IMR-90 (cell line): ENCODE data around the gene MAGEB2. TPM values are rescaled to one million over a fixed set of nuclear protein-coding genes. Genes with fewer than 3 reads are reported as not detected.

Experiments used
- ATAC-seq: fragments of 200-7000 bp; cut with Tn5 transposase; 2 replicates; pipeline ENCODE4 v1.9.1; 2020; ENCODE audit warnings: low read depth, mild to moderate bottlenecking, moderate library complexity
- Bru-seq: library from RNA; stranded (reverse); fragments of 400-500 nt; gene quantifications from one replicate; lab custom pipeline; 2021; lab: Mats Ljungman, UMichigan
- BruChase-seq, 2 experiments: library from RNA; stranded (reverse); fragments of 400-500 nt; gene quantifications; one replicate each; lab custom pipeline; 2021; lab: Mats Ljungman, UMichigan
- BruUV-seq: library from RNA; stranded (reverse); fragments of 400-500 nt; replicated peaks from 2 replicates; lab custom pipeline; 2021; lab: Mats Ljungman, UMichigan
- CTCF ChIA-PET: fragments of 300-600 bp; formaldehyde crosslinking; extraction: SDS; loops from one replicate; lab custom pipeline; 2021; ENCODE audit warnings: antibody characterized with exemption; lab: Yijun Ruan, JAX
- POLR2A ChIA-PET: fragments of 300-600 bp; sonication (Branson Sonifier 250); formaldehyde crosslinking; loops from one replicate; lab custom pipeline; 2022; ENCODE audit warnings: antibody characterized with exemption; ENCODE audit not compliant: unreplicated experiment; lab: Charles Lee
- DNase-seq: peaks from one replicate; pipeline ENCODE4 v3.0.0; 2013
- H2AFZ ChIP-seq: replicated peaks from 2 replicates; pipeline ENCODE3; 2013; ENCODE audit warnings: low read length, mild to moderate bottlenecking; ENCODE audit not compliant: poor library complexity
- H2AK5ac ChIP-seq: 2 replicates; pipeline ENCODE4 v1.6.1; 2013; ENCODE audit warnings: low read depth, low read length, inconsistent platforms
- H2AK9ac ChIP-seq: replicated peaks from 2 replicates; pipeline ENCODE3; 2013; ENCODE audit warnings: mild to moderate bottlenecking, low read depth, low read length, moderate library complexity; ENCODE audit not compliant: poor library complexity
- H2BK120ac ChIP-seq: 2 replicates; pipeline ENCODE4 v1.6.1; 2013; ENCODE audit warnings: low read depth, low read length, inconsistent platforms
- H2BK15ac ChIP-seq: 3 replicates; pipeline ENCODE4 v1.6.1; 2013; ENCODE audit warnings: low read depth, low read length, inconsistent platforms
- H2BK20ac ChIP-seq: 2 replicates; pipeline ENCODE4 v1.6.1; 2013; ENCODE audit warnings: low read depth, mild to moderate bottlenecking, inconsistent platforms, low read length, moderate library complexity
- H2BK5ac ChIP-seq: 2 replicates; pipeline ENCODE4 v1.6.1; 2013; ENCODE audit warnings: mild to moderate bottlenecking, low read depth, low read length, inconsistent platforms; ENCODE audit not compliant: poor library complexity, severe bottlenecking
- H3K14ac ChIP-seq: replicated peaks from 2 replicates; pipeline ENCODE4 v1.6.1; 2013; ENCODE audit warnings: low read depth, low read length, inconsistent platforms
- H3K18ac ChIP-seq: 2 replicates; pipeline ENCODE4 v1.6.1; 2013; ENCODE audit warnings: low read depth, low read length, control low read depth
- H3K23ac ChIP-seq: 2 replicates; pipeline ENCODE4 v1.6.1; 2013; ENCODE audit warnings: low read depth, low read length, inconsistent platforms
- H3K27ac ChIP-seq: 2 replicates; pipeline ENCODE4 v1.5.1; 2013; ENCODE audit warnings: mild to moderate bottlenecking, control low read depth, low read length; ENCODE audit not compliant: insufficient read depth
- H3K27me3 ChIP-seq: 2 replicates; pipeline ENCODE4 v1.6.1; 2013; ENCODE audit warnings: low read length; ENCODE audit not compliant: control insufficient read depth, insufficient read depth
- H3K36me3 ChIP-seq: 2 replicates; pipeline ENCODE4 v1.6.1; 2013; ENCODE audit warnings: low read length, mixed read lengths; ENCODE audit not compliant: control insufficient read depth, insufficient read depth
- H3K4ac ChIP-seq: 2 replicates; pipeline ENCODE4 v1.6.1; 2013; ENCODE audit warnings: low read depth, low read length, inconsistent platforms
- H3K4me1 ChIP-seq: 2 replicates; pipeline ENCODE4 v1.6.1; 2013; ENCODE audit warnings: low read length, mixed read lengths; ENCODE audit not compliant: control insufficient read depth, insufficient read depth
- H3K4me2 ChIP-seq: 2 replicates; pipeline ENCODE4 v1.6.1; 2013; ENCODE audit warnings: low read depth, mild to moderate bottlenecking, control low read depth, low read length, moderate library complexity
- H3K4me3 ChIP-seq: 2 replicates; pipeline ENCODE4 v1.5.1; 2013; ENCODE audit warnings: low read depth, mild to moderate bottlenecking, control low read depth, low read length, moderate library complexity; ENCODE audit not compliant: insufficient read depth
- H3K56ac ChIP-seq: 2 replicates; pipeline ENCODE4 v1.6.1; 2013; ENCODE audit warnings: low read length, inconsistent platforms; ENCODE audit not compliant: insufficient read depth; ENCODE audit errors: extremely low read depth
- H3K79me1 ChIP-seq, 2 experiments: 2 replicates each; pipeline ENCODE4 v1.6.1; 2013; ENCODE audit warnings: low read length in 2 of 2, inconsistent platforms in 1 of 2, low read depth in 1 of 2
- H3K9ac ChIP-seq: 2 replicates; pipeline ENCODE4 v1.6.1; 2013; ENCODE audit warnings: low read depth, low read length, control low read depth
- H3K9me1 ChIP-seq: 2 replicates; pipeline ENCODE4 v1.6.1; 2013; ENCODE audit warnings: low read length, inconsistent platforms; ENCODE audit not compliant: insufficient read depth
- H3K9me3 ChIP-seq: 2 replicates; pipeline ENCODE4 v1.6.1; 2013; ENCODE audit warnings: low read length; ENCODE audit not compliant: control insufficient read depth, insufficient read depth
- H4K20me1 ChIP-seq: 2 replicates; pipeline ENCODE4 v1.6.1; 2013; ENCODE audit warnings: low read length, inconsistent platforms; ENCODE audit not compliant: insufficient read depth
- H4K5ac ChIP-seq: 2 replicates; pipeline ENCODE4 v1.6.1; 2013; ENCODE audit warnings: mild to moderate bottlenecking, low read depth, low read length, control low read depth
- H4K8ac ChIP-seq, 2 experiments: 2 replicates each; pipeline ENCODE4 v1.6.1; 2013; ENCODE audit warnings: low read depth in 2 of 2, low read length in 2 of 2, control low read depth in 1 of 2, inconsistent platforms in 1 of 2
- H4K91ac ChIP-seq: 2 replicates; pipeline ENCODE4 v1.6.1; 2013; ENCODE audit warnings: low read depth, low read length, inconsistent platforms; ENCODE audit not compliant: insufficient read depth
- CTCF ChIP-seq: conservative IDR thresholded peaks from 2 replicates; pipeline ENCODE4 v1.5.1; 2012; ENCODE audit warnings: mild to moderate bottlenecking, low read depth, low read length, improper control_type of control experiment
- ELK1 ChIP-seq: fragments of 150-350 bp; IDR thresholded peaks from 2 replicates; pipeline ENCODE4 v1.6.1; 2016; ENCODE audit warnings: low read depth, mild to moderate bottlenecking, low read length, moderate library complexity, borderline replicate concordance
- MAFK ChIP-seq: IDR thresholded peaks from 2 replicates; pipeline ENCODE4 v1.6.1; 2012; ENCODE audit warnings: low read depth, low read length, improper control_type of control experiment
- SMC3 ChIP-seq: fragments of 150-350 bp; IDR thresholded peaks from 2 replicates; pipeline ENCODE4 v1.6.1; 2016; ENCODE audit warnings: low read depth, mild to moderate bottlenecking, antibody characterized with exemption, low read length, moderate library complexity
- WGBS, 2 experiments: methylation state at CpG; one replicate each; pipeline versions ENCODE4 v1.1.5 to v1.1.7; 2013; ENCODE audit warnings: missing lambda C conversion rate in 2 of 2; ENCODE audit not compliant: insufficient read length in 1 of 2; ENCODE audit errors: extremely low coverage in 2 of 2; 5-methylcytosine and 5-hydroxymethylcytosine counted together
- dilution Hi-C: fragments of 300-500 bp; cut with HindIII; formaldehyde crosslinking; loops from one replicate; pipeline ENCODE4 v1.14.3; 2018; ENCODE audit warnings: low sequenced_read_pairs; ENCODE audit not compliant: unreplicated experiment
- in situ Hi-C: fragments of 300-500 bp; cut with MboI; formaldehyde crosslinking; loops from 3 replicates; pipeline ENCODE4 v1.14.3; 2019; ENCODE audit warnings: low sequenced_read_pairs, inconsistent platforms, mixed read lengths
- intact Hi-C: fragments of 100-400 bp; cut with micrococcal nuclease; formaldehyde crosslinking; loops from 2 replicates; pipeline ENCODE4 v1.10.0; 2022
- long read RNA-seq: library from polyadenylated mRNA; unstranded; transcript quantifications from one replicate; pipeline ENCODE4 v2.0.0, GENCODE V29; 2021; ENCODE audit not compliant: unreplicated experiment
- polyA plus RNA-seq, 3 experiments: library from polyadenylated mRNA; depleted of rRNA; stranded (reverse); fragments of >200 nt; gene quantifications; 2 replicates each; pipeline ENCODE4 v1.2.3, GENCODE V29; 2012; ENCODE audit warnings: low replicate concordance in 1 of 3
- total RNA-seq: library from RNA; depleted of rRNA; stranded (reverse); fragments of >200 nt; gene quantifications from 2 replicates; pipeline ENCODE4 v1.2.3, GENCODE V29; 2012; rRNA removed

MAGEB2 gene
- total RNA-seq (not detected in 2 replicates), polyA plus RNA-seq (2012; rRNA removed) (not detected in 2 replicates), Bru-seq, nascent RNA (percentile 12 among the genes with signal in this experiment), BruChase-seq, experiment 1, labeled RNA remaining after a 6-hour chase (percentile 16 among the genes with signal in this experiment), BruChase-seq, experiment 2, labeled RNA remaining after a 2-hour chase (percentile 12 among the genes with signal in this experiment)
- not detected in 2 replicates for polyA plus RNA-seq (2012; cell fraction: cytosol; rRNA removed)
- polyA plus RNA-seq (2012; cell fraction: nucleus; rRNA removed; ENCODE audit: low replicate concordance) = not detected in 2 replicates
- long read RNA-seq = 0 reads

GRCh38 chrX:30215357-30215843, at the start of gene MAGEB2:
Gene MAGEB2, plus strand, starts transcription at chrX:30215563. Its CDS starts 3,018 bp downstream, at chrX:30218581.
- BruUV-seq = no TSS peak
- 91% methylated on average over 6 of the region's 29 CpGs; no CpG with 5 or more reads in 1 of the 2 experiments for WGBS, 2 experiments

More at GRCh38 chrX:30215357-30215843, at the start of gene MAGEB2:
- H3K9ac ChIP-seq = no peak within 1 kb of the TSS
- H4K20me1 ChIP-seq = no peaks in the 10 kb centered on the region
- H3K36me3 ChIP-seq = no peaks in the 10 kb centered on the region
- dilution Hi-C loops = no loop called here
- peak within 1 kb of the TSS; percentile 72 for H2AK9ac ChIP-seq
- DNase-seq (no peak), ATAC-seq (no peak)
- H3K4ac ChIP-seq = no peak within 1 kb of the TSS
- no peak within 1 kb of the TSS for H3K56ac ChIP-seq
- H4K91ac ChIP-seq = no peak within 1 kb of the TSS
- CTCF ChIA-PET = no interaction called here
- no peak within 1 kb of the TSS for H3K4me3 ChIP-seq
- H2BK5ac ChIP-seq = no peak within 1 kb of the TSS
- H4K5ac ChIP-seq = no peak within 1 kb of the TSS
- no peak within 1 kb of the TSS for H3K18ac ChIP-seq
- peaks cover 3% of the 10 kb centered on the region; the same call in 1 of the 2 replicates for H3K27me3 ChIP-seq
- H2AFZ ChIP-seq = peak within 1 kb of the TSS; percentile 21
- H3K27ac ChIP-seq = no peak within 1 kb of the TSS
- H3K23ac ChIP-seq = no peak within 1 kb of the TSS
- intact Hi-C loops = no loop called here
- H2AK5ac ChIP-seq = no peak within 1 kb of the TSS
- H4K8ac ChIP-seq = no peak within 1 kb of the TSS
- POLR2A ChIA-PET = no interaction called here
- no peaks in the 10 kb centered on the region for H3K4me1 ChIP-seq
- H2BK20ac ChIP-seq = no peak within 1 kb of the TSS
- no peak within 1 kb of the TSS for H2BK120ac ChIP-seq
- no peaks in the 10 kb centered on the region for H3K9me1 ChIP-seq
- H3K4me2 ChIP-seq = no peak within 1 kb of the TSS
- in situ Hi-C loops = no loop called here
- H2BK15ac ChIP-seq = no peak within 1 kb of the TSS
- no peaks in the 10 kb centered on the region for H3K79me1 ChIP-seq
- H3K14ac ChIP-seq = no peak within 1 kb of the TSS
- no peaks in the 10 kb centered on the region; the same call in 1 of the 2 replicates for H3K9me3 ChIP-seq
- TF ChIP-seq SMC3 (no peak), MAFK (no peak), CTCF (no peak), ELK1 (no peak)
